Endothelial cell (in vitro differentiated cells): ENCODE data around the gene STIM1. TPM values are rescaled to one million over a fixed set of nuclear protein-coding genes. Genes with fewer than 3 reads are reported as not detected.
A peak's percentile ranks its signal among the peaks of the same experiment; 100 is the strongest.

Source experiments
- DNase-seq: peaks from one replicate; pipeline ENCODE4 v3.0.0; 2021; ENCODE audit warnings: low spot score
- H3K27ac Mint-ChIP-seq: one replicate; pipeline ENCODE4 v1.8.0; 2021; ENCODE audit warnings: mixed read lengths, inconsistent platforms; ENCODE audit not compliant: unreplicated experiment
- H3K27me3 Mint-ChIP-seq: one replicate; pipeline ENCODE4 v1.8.0; 2021; ENCODE audit warnings: mild to moderate bottlenecking, moderate library complexity, mixed read lengths, inconsistent platforms; ENCODE audit not compliant: unreplicated experiment
- H3K36me3 Mint-ChIP-seq: one replicate; pipeline ENCODE4 v1.8.0; 2021; ENCODE audit warnings: mild to moderate bottlenecking, low read depth, mixed read lengths, inconsistent platforms; ENCODE audit not compliant: unreplicated experiment
- H3K4me1 Mint-ChIP-seq: one replicate; pipeline ENCODE4 v1.8.0; 2021; ENCODE audit warnings: mild to moderate bottlenecking, mixed read lengths, inconsistent platforms; ENCODE audit not compliant: unreplicated experiment
- H3K4me3 Mint-ChIP-seq: one replicate; pipeline ENCODE4 v1.8.0; 2021; ENCODE audit warnings: mild to moderate bottlenecking, mixed read lengths, inconsistent platforms; ENCODE audit not compliant: unreplicated experiment
- H3K9me3 Mint-ChIP-seq: one replicate; pipeline ENCODE4 v1.8.0; 2021; ENCODE audit warnings: mixed read lengths, inconsistent platforms; ENCODE audit not compliant: unreplicated experiment
- CTCF ChIP-seq: fragments of 200-600 bp; sonication (generic); IDR thresholded peaks from one replicate; pipeline ENCODE4 v1.5.0; 2021; ENCODE audit warnings: antibody characterized with exemption; ENCODE audit not compliant: unreplicated experiment
- total RNA-seq: library from RNA; stranded (reverse); fragmentation: NEBNext Ultra II Directional; extraction: Animal tissue kit (Norgen Biotek cat#: 25700); gene quantifications from one replicate; pipeline ENCODE4 v1.2.1, GENCODE V29; 2021; ENCODE audit not compliant: unreplicated experiment

STIM1 gene
- total RNA-seq, 1 donor from 2014 or later: 35.9 TPM

GRCh38 chr11:4094348-4095291 is 239.2 kb downstream of the STIM1 start, which contains the start of gene RRM1:
TSS of gene RRM1 (plus strand) at chr11:4094799. CDS start at chr11:4095013, 214 bp downstream.
- Mint-ChIP-seq H3K27ac (peak within 1 kb of the TSS; percentile 95), H3K4me1 (peaks cover 28% of the 10 kb centered on the region), H3K27me3 (peaks cover 7% of the 10 kb centered on the region), H3K9me3 (no peaks in the 10 kb centered on the region), H3K36me3 (peaks cover 22% of the 10 kb centered on the region), H3K4me3 (peak within 1 kb of the TSS; percentile 97)
- TF ChIP-seq CTCF: no peak
- peak; percentile 94 for DNase-seq

- Mint-ChIP-seq H3K4me1 (peaks cover 23% of the 10 kb centered on the region), H3K4me3 (peak overlapping the region; percentile 97), H3K27ac (peak overlapping the region; percentile 95), H3K27me3 (peaks cover 7% of the 10 kb centered on the region), H3K9me3 (no peaks in the 10 kb centered on the region), H3K36me3 (peaks cover 16% of the 10 kb centered on the region)
- DNase-seq: no peak
- TF ChIP-seq CTCF: no peak
These were observed 240.2 kb downstream of the STIM1 start for GRCh38 chr11:4095509-4096230.

GRCh38 chr11:4098026-4098621 is 242.7 kb downstream of the STIM1 start:
- Mint-ChIP-seq H3K4me3 (no peak overlapping the region), H3K27ac (no peak overlapping the region), H3K36me3 (no peaks in the 10 kb centered on the region), H3K4me1 (peaks cover 20% of the 10 kb centered on the region), H3K27me3 (peaks cover 4% of the 10 kb centered on the region), H3K9me3 (no peaks in the 10 kb centered on the region)
- DNase-seq: no peak
- TF ChIP-seq CTCF: no peak

- peaks cover 4% of the 10 kb centered on the region for H3K36me3 Mint-ChIP-seq
- H3K27ac Mint-ChIP-seq: no peak overlapping the region
- no peak for DNase-seq
- no peak for TF ChIP-seq CTCF
- peaks cover 5% of the 10 kb centered on the region for H3K4me1 Mint-ChIP-seq
- no peak overlapping the region for H3K4me3 Mint-ChIP-seq
- no peaks in the 10 kb centered on the region for H3K27me3 Mint-ChIP-seq
- no peaks in the 10 kb centered on the region for H3K9me3 Mint-ChIP-seq
These were observed 247.2 kb downstream of the STIM1 start for GRCh38 chr11:4102711-4103110.
